Measurements from ENCODE around the gene TRAPPC2L. TPM values are rescaled to one million over a fixed set of nuclear protein-coding genes. Genes with fewer than 3 reads are reported as not detected.

TRAPPC2L gene
- polyA plus RNA-seq, 1 donor = 73.7 TPM

DNA sequence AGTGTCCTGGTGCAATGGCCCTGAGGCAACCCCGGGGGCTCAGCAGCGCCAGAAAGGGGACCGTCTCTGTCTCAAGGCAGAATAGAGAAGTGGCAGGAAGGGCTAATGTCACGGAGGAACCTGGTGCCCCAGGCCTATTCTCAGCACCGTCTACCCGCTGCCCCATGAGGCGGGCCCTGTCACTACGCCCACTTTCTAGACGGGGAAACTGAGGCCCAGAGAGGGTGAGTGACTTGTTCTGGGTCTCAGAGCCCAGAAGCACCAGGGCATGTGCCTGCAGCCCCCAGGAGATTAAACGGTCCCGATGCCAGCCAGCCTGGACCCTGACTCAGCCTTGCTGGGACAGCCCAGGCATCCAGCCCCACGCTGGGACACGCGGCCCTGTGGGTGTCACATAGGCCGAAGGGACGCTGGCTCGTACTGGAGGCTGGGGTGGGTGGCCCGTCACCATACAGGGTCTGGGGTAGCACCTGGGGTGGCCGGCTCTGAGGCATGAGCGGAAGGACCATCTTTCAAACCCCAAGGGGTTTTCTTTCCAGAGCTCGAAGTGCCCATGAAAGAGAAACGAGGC lies 49.7 kb downstream of the TRAPPC2L start:
- DNase-seq = no peak

DNA sequence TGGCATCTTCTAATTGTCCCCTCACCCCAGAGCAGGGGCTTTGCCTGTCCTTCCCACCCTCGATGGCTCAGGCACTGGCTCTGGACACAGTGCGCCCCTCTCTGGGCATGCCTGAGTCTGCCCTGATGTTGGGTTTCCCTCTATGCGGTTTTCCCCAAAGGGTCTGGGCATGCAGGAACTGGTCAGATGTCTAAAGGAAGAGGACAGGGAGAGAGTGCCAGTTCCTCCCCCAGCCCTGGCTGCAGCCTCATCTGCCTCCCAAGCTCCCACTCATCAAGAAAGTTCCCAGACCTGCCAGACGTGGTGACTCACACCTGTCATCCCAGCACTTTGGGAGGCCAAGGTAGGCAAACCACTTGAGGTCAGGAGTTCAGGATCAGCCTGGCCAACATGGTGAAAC lies 50.8 kb downstream of the TRAPPC2L start:
- no peak for DNase-seq

DNA sequence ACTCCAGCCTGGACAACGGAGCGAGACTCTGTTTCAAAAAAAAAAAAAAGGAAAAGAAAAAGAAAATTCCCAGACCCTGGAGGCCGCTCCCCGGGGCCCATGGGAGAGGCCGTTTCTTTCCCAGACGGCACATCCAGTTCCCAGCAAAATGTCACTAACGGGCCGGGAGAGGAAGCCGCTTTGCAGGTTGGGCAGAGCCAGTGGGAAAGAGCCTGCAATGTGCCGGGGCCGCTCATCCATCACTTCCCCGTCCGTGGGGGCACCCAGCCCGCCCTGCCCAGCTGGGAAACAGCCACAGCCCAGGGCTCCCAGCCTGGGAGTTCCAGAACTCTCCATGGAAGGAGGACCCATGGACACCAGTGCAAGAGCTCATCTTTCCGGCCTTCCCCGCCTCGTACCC lies 51.4 kb downstream of the TRAPPC2L start:
- no peak for DNase-seq

DNA sequence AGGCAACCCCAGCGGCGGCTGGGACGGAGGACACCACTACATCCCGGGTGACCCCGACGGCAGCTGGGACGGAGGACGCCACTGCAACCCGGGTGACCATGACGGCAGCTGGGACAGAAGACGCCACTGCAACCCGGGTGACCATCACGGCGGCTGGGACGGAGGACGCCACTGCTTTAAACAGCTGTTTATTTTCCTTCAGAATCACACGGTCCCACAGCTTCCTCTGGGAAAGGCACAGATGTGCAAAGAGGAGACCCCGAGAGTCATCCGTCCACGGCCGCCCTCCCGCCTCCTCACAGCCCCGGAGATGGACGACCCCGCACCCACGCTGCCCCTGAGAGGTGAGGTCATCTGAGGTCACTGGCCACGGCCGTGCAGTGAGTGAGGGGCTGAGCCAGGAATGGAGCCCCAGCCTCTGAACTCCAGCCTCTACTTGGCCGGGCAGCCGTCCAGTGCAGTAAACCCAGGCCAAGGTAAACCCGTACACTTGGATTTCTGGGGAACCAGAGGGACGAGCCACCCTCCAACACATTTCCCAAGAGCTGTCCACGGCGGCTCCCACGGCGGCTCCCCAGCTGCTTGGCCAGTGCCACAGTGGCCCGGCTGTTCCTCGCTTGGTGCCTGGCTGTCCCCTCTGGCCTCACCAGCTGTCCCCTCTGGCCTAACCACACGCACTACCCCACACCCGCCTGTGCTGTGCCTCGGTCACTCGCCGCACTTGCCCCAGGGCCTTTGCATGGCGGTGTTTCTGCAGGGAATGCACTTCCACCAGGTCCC lies 52.7 kb downstream of the TRAPPC2L start:
- DNase-seq = no peak

DNA sequence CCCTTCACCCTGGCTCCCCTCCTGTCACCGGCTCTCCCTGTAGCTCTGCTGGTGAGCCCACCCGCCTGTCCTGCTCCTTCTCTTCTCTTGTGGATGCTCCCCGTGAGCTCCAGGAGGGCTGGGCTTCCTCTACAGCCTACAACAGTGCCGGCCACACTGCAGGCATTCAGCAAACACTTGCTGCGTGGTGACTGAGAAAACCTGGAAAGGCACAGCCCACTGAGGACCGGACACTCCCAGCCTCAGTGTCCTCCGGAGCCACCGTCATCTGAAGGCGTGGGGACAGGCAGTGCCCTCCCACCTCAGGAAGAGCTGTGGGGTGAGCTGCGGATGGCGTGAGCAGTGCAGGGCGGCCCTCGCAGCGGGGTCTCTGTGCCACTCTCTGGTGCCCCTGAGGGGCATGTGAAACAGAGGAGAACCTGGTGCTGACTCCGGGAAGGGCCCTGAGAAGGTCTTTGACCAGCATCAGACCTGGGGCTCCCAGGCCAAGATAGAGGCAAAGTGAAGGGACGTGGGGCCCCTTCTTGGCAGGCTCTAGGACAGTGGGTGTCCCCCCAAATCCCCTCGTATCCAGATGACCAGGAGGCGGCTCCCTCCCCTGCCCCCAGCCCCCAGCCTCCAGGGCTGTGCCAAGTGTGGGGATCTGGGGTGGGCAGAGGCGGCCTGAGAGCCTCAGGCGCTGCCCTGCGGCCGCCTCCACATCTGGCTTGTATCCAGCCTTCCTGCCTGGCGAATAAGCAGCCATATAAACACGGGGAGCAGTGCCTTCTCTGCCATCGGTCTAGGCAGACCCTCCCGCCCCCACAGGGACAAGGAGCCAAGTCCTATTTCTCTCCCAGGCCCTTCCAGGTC lies 53.6 kb downstream of the TRAPPC2L start:
- no peak for DNase-seq

DNA sequence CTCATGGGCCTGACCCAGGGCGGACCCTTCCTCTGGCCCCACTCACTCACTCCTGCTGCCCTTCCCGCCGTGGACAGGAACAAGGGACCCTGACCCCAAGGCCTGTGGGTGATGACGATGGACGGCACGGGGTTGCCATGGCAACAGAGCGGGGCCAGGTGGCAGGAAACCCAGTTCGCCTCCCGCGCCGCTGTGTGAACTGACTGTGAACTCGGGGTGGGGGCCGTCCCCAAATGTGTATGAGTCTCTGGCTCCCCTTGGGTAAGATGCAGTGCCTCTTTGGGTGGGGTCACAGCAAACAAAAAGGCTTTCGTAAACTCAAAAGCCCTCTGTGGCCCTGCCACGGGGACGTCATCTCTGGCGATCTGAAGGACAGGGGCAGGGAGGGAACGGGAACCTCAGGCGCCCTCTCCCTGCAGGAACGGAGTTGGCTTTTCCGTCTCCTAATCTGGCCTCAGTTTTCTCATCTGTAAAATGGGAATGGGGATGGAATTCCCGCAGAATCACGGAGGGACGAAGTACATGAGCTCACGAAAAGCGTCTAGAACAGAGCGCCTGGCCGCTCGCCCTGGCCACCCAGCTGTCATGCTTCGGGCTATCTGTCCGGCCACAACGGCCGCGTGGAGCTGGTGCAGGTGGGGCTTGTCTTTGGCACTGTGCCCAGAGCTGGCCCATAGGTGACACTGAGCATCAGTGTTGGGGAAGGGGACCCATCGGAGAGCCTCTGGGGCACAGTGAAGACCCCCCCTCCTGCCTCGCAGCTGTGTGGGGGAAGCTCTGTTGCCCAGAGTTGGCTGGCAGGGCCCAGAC lies 54.4 kb downstream of the TRAPPC2L start:
- no peak for DNase-seq

DNA sequence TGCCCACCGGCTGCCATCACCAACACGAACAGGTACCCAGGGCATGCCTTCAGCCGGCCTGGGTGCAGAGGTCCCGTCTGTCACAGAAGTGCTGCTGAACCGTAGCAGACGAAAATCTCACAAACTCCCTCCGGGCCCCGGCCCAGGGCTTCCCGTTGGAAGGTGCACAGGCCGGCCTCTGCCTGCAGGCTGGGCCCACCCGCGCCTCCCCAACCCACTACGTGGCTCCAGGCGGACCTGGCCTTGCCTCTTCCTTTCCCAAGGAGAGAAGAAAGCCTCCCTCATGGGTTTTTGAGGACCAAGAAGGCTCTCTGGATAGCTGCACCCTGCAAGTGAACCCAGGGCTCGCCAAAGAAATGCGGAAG lies 55.0 kb downstream of the TRAPPC2L start:
- no peak for DNase-seq

Other genes with a start within 250 kb of the TRAPPC2L start
- gene IL17C, start 218.6 kb upstream of the TRAPPC2L start, polyA plus RNA-seq (ENCODE audit: insufficient read length) = 0.13 TPM
- 84.5 TPM for gene CYBA, start 206.1 kb upstream of the TRAPPC2L start, polyA plus RNA-seq (ENCODE audit: insufficient read length)
- gene MVD, start 194.0 kb upstream of the TRAPPC2L start, polyA plus RNA-seq (ENCODE audit: insufficient read length) = 24.5 TPM
- gene SNAI3, start 170.6 kb upstream of the TRAPPC2L start, polyA plus RNA-seq (ENCODE audit: insufficient read length) = 0.58 TPM
- 15.3 TPM for gene RNF166, start 150.7 kb upstream of the TRAPPC2L start, polyA plus RNA-seq (ENCODE audit: insufficient read length)
- 8.2 TPM for gene CTU2, start 150.6 kb upstream of the TRAPPC2L start, polyA plus RNA-seq (ENCODE audit: insufficient read length)
- 31.9 TPM for gene PIEZO1, start 71.9 kb upstream of the TRAPPC2L start, polyA plus RNA-seq (ENCODE audit: insufficient read length)
- gene CDT1, start 53.3 kb upstream of the TRAPPC2L start, polyA plus RNA-seq (ENCODE audit: insufficient read length) = 13.3 TPM
- gene APRT, start 45.2 kb upstream of the TRAPPC2L start, polyA plus RNA-seq (ENCODE audit: insufficient read length) = 72.3 TPM
- 22.2 TPM for gene GALNS, start 180 bp upstream of the TRAPPC2L start, polyA plus RNA-seq (ENCODE audit: insufficient read length)
- gene PABPN1L, start 9.5 kb downstream of the TRAPPC2L start, polyA plus RNA-seq (ENCODE audit: insufficient read length) = not detected
- gene CBFA2T3, start 120.1 kb downstream of the TRAPPC2L start, polyA plus RNA-seq (ENCODE audit: insufficient read length) = 2.1 TPM
- gene ACSF3, start 236.7 kb downstream of the TRAPPC2L start, polyA plus RNA-seq (ENCODE audit: insufficient read length) = 30.5 TPM